ENCODE results near the gene CAGE1. TPM values are rescaled to one million over a fixed set of nuclear protein-coding genes. Genes with fewer than 3 reads are reported as not detected.
A peak's percentile ranks its signal among the peaks of the same experiment; 100 is the strongest.

CAGE1 gene
- not detected in 2 replicates for total RNA-seq (2014; rRNA removed; shearing (Covaris generic); ENCODE audit: low replicate concordance)

GRCh38 chr6:7389451-7390225, at the start of gene CAGE1, which contains the start of gene RIOK1:
Gene CAGE1 (minus strand): TSS chr6:7389742. CDS start chr6:7387173, 2,569 bp downstream.
Gene RIOK1 (plus strand): TSS chr6:7389808. CDS start chr6:7390003, 195 bp downstream.
- DNase-seq (ENCODE audit: low read depth) = peak; percentile 94
- in situ Hi-C loops (cut with HindIII; ENCODE audit: low pct_unique_long_range_greater_than_20kb, low sequenced_read_pairs) = no loop called here

GRCh38 chr6:7439228-7439627, 49.7 kb upstream of the CAGE1 start:
- in situ Hi-C loops (cut with HindIII; ENCODE audit: low pct_unique_long_range_greater_than_20kb, low sequenced_read_pairs) = no loop called here
- no peak for DNase-seq (ENCODE audit: low read depth)

GRCh38 chr6:7438011-7438410, 48.5 kb upstream of the CAGE1 start:
- in situ Hi-C loops (cut with HindIII; ENCODE audit: low pct_unique_long_range_greater_than_20kb, low sequenced_read_pairs) = no loop called here
- no peak for DNase-seq (ENCODE audit: low read depth)

GRCh38 chr6:7434672-7435071, 45.1 kb upstream of the CAGE1 start:
- in situ Hi-C loops (cut with HindIII; ENCODE audit: low pct_unique_long_range_greater_than_20kb, low sequenced_read_pairs) = no loop called here
- DNase-seq (ENCODE audit: low read depth) = no peak

- in situ Hi-C loops (cut with HindIII; ENCODE audit: low pct_unique_long_range_greater_than_20kb, low sequenced_read_pairs) = no loop called here
- DNase-seq (ENCODE audit: low read depth) = no peak
Measured at GRCh38 chr6:7433121-7433617, 43.6 kb upstream of the CAGE1 start.

GRCh38 chr6:7432391-7433120, 43.0 kb upstream of the CAGE1 start:
- no peak for DNase-seq (ENCODE audit: low read depth)
- in situ Hi-C loops (cut with HindIII; ENCODE audit: low pct_unique_long_range_greater_than_20kb, low sequenced_read_pairs) = no loop called here

- no peak for DNase-seq (ENCODE audit: low read depth)
- in situ Hi-C loops (cut with HindIII; ENCODE audit: low pct_unique_long_range_greater_than_20kb, low sequenced_read_pairs) = no loop called here
Measured at GRCh38 chr6:7431674-7432390, 42.3 kb upstream of the CAGE1 start.

- in situ Hi-C loops (cut with HindIII; ENCODE audit: low pct_unique_long_range_greater_than_20kb, low sequenced_read_pairs) = no loop called here
- no peak for DNase-seq (ENCODE audit: low read depth)
Measured at GRCh38 chr6:7431313-7431673, 41.8 kb upstream of the CAGE1 start.

GRCh38 chr6:7426447-7427169, 37.1 kb upstream of the CAGE1 start:
- in situ Hi-C loops (cut with HindIII; ENCODE audit: low pct_unique_long_range_greater_than_20kb, low sequenced_read_pairs) = no loop called here

GRCh38 chr6:7425808-7426190, 36.3 kb upstream of the CAGE1 start:
- in situ Hi-C loops (cut with HindIII; ENCODE audit: low pct_unique_long_range_greater_than_20kb, low sequenced_read_pairs) = no loop called here
- DNase-seq (ENCODE audit: low read depth) = no peak

More at GRCh38 chr6:7426447-7427169, 37.1 kb upstream of the CAGE1 start:
- DNase-seq (ENCODE audit: low read depth) = no peak

- no peak for DNase-seq (ENCODE audit: low read depth)
- in situ Hi-C loops (cut with HindIII; ENCODE audit: low pct_unique_long_range_greater_than_20kb, low sequenced_read_pairs) = no loop called here
Measured at GRCh38 chr6:7424967-7425807, 35.6 kb upstream of the CAGE1 start.

GRCh38 chr6:7424058-7424457, 34.5 kb upstream of the CAGE1 start:
- in situ Hi-C loops (cut with HindIII; ENCODE audit: low pct_unique_long_range_greater_than_20kb, low sequenced_read_pairs) = no loop called here
- no peak for DNase-seq (ENCODE audit: low read depth)

- in situ Hi-C loops (cut with HindIII; ENCODE audit: low pct_unique_long_range_greater_than_20kb, low sequenced_read_pairs) = no loop called here
- no peak for DNase-seq (ENCODE audit: low read depth)
Measured at GRCh38 chr6:7421066-7421465, 31.5 kb upstream of the CAGE1 start.

GRCh38 chr6:7419065-7419464, 29.5 kb upstream of the CAGE1 start:
- in situ Hi-C loops (cut with HindIII; ENCODE audit: low pct_unique_long_range_greater_than_20kb, low sequenced_read_pairs) = no loop called here
- DNase-seq (ENCODE audit: low read depth) = no peak

- no peak for DNase-seq (ENCODE audit: low read depth)
- in situ Hi-C loops (cut with HindIII; ENCODE audit: low pct_unique_long_range_greater_than_20kb, low sequenced_read_pairs) = no loop called here
Measured at GRCh38 chr6:7418238-7418905, 28.8 kb upstream of the CAGE1 start.

- in situ Hi-C loops (cut with HindIII; ENCODE audit: low pct_unique_long_range_greater_than_20kb, low sequenced_read_pairs) = no loop called here
- DNase-seq (ENCODE audit: low read depth) = no peak
Measured at GRCh38 chr6:7417684-7418083, 28.1 kb upstream of the CAGE1 start.

GRCh38 chr6:7414811-7415210, 25.3 kb upstream of the CAGE1 start:
- in situ Hi-C loops (cut with HindIII; ENCODE audit: low pct_unique_long_range_greater_than_20kb, low sequenced_read_pairs) = no loop called here
- DNase-seq (ENCODE audit: low read depth) = peak; percentile 30

All from Caki2 (cell line).